OCI-LY3 (cell line): Measurements from ENCODE around the gene VTI1B.

Experiments used
- H2AFZ ChIP-seq: fragments of 200-600, 300-600 bp; shearing (Covaris generic); 2 replicates; pipeline ENCODE4 v1.6.0; 2014; ENCODE audit warnings: antibody characterized with exemption, low read depth, low read length
- H3K27ac ChIP-seq: fragments of 200-600, 300-600 bp; sonication (generic); 2 replicates; pipeline ENCODE4 v1.5.1; 2014; ENCODE audit warnings: mild to moderate bottlenecking, low read length, moderate library complexity, mixed read lengths
- H3K27me3 ChIP-seq: fragments of 200-600, 300-600 bp; sonication (generic); 2 replicates; pipeline ENCODE4 v1.6.1; 2014; ENCODE audit warnings: low read depth, low read length, mixed read lengths
- H3K36me3 ChIP-seq: fragments of 200-600, 300-600 bp; sonication (generic); replicated peaks from 2 replicates; pipeline ENCODE3; 2014; ENCODE audit warnings: low read depth, low read length, mixed read lengths
- H3K4me1 ChIP-seq: fragments of 300-600, 200-600 bp; sonication (generic); 2 replicates; pipeline ENCODE4 v1.6.1; 2014; ENCODE audit warnings: low read length, mixed read lengths
- H3K4me2 ChIP-seq: fragments of 200-600, 300-600 bp; sonication (generic); 2 replicates; pipeline ENCODE4 v1.6.1; 2014; ENCODE audit warnings: low read length, mixed read lengths
- H3K4me3 ChIP-seq: fragments of 300-600, 200-600 bp; sonication (generic); 2 replicates; pipeline ENCODE4 v1.5.1; 2014; ENCODE audit warnings: antibody characterized with exemption, mild to moderate bottlenecking, low read length, moderate library complexity
- H3K79me2 ChIP-seq: fragments of 300-600, 200-600 bp; shearing (Covaris generic); 2 replicates; pipeline ENCODE4 v1.6.1; 2014; ENCODE audit warnings: mild to moderate bottlenecking, low read length, mixed read lengths
- H3K9ac ChIP-seq: fragments of 300-600, 200-600 bp; shearing (Covaris generic); 2 replicates; pipeline ENCODE4 v1.6.0; 2014; ENCODE audit warnings: mild to moderate bottlenecking, low read length, moderate library complexity
- H3K9me3 ChIP-seq: fragments of 200-600, 300-600 bp; shearing (Covaris generic); 2 replicates; pipeline ENCODE4 v1.6.1; 2014; ENCODE audit warnings: low read length, mixed read lengths; ENCODE audit not compliant: insufficient read depth
- H4K20me1 ChIP-seq: fragments of 200-600, 300-600 bp; sonication (generic); 2 replicates; pipeline ENCODE4 v1.6.1; 2016; ENCODE audit warnings: low read length, mixed read lengths; ENCODE audit not compliant: insufficient read depth
- EZH2phosphoT487 ChIP-seq: fragments of 200-600 bp; shearing (Covaris generic); IDR thresholded peaks from 2 replicates; pipeline ENCODE4 v1.6.1; 2018; ENCODE audit warnings: antibody characterized with exemption, mixed run types, low read depth
- TF ChIP-seq, protein P1 (sequence below): fragments of 200-600, 300-600 bp; sonication (generic); IDR thresholded peaks from 2 replicates; pipeline ENCODE4 v1.5.1; 2014; ENCODE audit warnings: antibody characterized with exemption, low read length, low read depth

The VTI1B gene

DNA sequence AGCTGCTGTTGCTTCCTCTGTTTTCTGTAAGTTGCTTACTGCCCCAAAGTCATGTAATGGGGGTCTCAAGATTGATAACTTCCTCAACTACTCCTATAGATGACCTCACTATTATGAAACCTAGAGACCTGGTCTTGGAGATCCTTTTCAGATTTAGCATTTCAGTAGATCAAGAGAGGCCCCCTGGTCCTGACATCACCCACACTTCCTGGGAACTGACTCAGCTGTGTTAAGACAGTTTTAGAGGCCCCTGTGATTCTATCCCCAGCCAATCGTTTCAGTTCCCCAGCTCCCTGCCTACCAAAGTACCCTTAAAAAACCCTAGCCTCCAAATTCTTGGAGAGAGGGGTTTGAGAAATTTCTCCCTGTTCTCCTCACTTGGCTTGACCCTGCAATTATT lies 63.9 kb downstream of the VTI1B start:
- Histone ChIP-seq H3K9ac (no peak overlapping the region), H3K4me3 (no peak overlapping the region), H3K4me2 (no peak overlapping the region), H3K36me3 (no peaks in the 10 kb centered on the region), H3K9me3 (no peaks in the 10 kb centered on the region), H3K27me3 (no peaks in the 10 kb centered on the region), H3K79me2 (no peaks in the 10 kb centered on the region), H3K4me1 (no peaks in the 10 kb centered on the region), H3K27ac (no peak overlapping the region), H4K20me1 (no peaks in the 10 kb centered on the region), H2AFZ (no peak overlapping the region)
- TF ChIP-seq, protein P1, sequence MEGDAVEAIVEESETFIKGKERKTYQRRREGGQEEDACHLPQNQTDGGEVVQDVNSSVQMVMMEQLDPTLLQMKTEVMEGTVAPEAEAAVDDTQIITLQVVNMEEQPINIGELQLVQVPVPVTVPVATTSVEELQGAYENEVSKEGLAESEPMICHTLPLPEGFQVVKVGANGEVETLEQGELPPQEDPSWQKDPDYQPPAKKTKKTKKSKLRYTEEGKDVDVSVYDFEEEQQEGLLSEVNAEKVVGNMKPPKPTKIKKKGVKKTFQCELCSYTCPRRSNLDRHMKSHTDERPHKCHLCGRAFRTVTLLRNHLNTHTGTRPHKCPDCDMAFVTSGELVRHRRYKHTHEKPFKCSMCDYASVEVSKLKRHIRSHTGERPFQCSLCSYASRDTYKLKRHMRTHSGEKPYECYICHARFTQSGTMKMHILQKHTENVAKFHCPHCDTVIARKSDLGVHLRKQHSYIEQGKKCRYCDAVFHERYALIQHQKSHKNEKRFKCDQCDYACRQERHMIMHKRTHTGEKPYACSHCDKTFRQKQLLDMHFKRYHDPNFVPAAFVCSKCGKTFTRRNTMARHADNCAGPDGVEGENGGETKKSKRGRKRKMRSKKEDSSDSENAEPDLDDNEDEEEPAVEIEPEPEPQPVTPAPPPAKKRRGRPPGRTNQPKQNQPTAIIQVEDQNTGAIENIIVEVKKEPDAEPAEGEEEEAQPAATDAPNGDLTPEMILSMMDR = no peak
- no peak for TF ChIP-seq EZH2phosphoT487

DNA sequence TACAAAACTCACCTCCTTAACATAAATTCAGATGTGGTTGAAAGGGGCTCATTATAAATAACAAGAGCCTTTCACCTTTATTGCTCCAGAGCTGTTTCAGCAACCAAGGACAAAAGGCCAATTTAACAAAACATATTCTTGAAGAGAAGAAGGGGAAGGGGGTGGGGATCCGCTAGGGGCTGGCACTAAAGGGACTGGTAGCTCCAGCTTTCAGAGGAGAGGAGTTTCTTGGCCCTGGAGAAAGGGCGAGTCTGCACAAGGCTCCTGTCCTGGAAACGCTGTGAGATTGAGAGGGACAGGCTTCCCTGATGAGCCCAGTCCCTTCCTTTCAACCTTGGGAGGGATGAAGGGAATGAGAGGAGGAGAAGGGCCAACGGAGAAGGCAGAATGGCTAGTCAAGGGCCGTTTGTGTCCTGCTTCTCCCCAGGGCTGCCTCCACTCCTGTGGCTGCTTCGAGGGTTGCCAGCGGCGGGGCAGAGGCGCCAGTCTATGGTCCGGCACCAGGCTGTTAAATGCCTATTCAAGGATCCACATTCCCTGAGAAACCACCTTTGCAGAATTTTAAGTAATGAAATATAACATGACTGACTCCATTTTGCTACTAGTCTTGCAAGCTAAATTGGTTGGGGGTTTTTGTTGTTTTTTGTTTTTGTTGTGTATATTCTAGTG lies 64.7 kb downstream of the VTI1B start:
- H3K79me2 ChIP-seq = no peaks in the 10 kb centered on the region
- no peak overlapping the region for H3K9ac ChIP-seq
- no peak overlapping the region for H3K4me2 ChIP-seq
- no peak overlapping the region for H2AFZ ChIP-seq
- H3K27me3 ChIP-seq = no peaks in the 10 kb centered on the region
- no peak overlapping the region for H3K27ac ChIP-seq
- TF ChIP-seq, protein P1 = no peak
- no peak for TF ChIP-seq EZH2phosphoT487
- H3K4me3 ChIP-seq = no peak overlapping the region
- no peaks in the 10 kb centered on the region for H3K36me3 ChIP-seq
- no peaks in the 10 kb centered on the region for H4K20me1 ChIP-seq
- H3K4me1 ChIP-seq = no peaks in the 10 kb centered on the region
- H3K9me3 ChIP-seq = no peaks in the 10 kb centered on the region

DNA sequence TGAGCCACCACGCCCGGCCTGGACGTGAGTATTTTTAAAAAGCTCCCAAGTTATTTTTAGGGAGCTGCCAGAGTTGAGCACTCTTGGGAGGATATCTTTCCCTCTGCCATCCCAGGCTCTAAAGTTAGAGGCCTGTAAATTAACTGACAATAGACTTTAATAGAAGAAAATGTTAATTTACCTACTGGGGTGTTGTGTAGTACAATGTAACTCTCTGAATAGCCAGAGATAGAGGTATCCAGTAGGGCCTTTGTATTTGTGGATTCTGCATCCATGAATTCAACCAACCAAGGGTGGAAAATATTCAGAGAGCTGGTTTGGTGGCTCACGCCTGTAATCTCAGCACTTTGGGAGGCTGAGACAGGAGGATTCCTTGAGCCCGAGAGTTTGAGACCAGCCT lies 66.8 kb downstream of the VTI1B start:
- Histone ChIP-seq H3K9ac (no peak overlapping the region), H3K9me3 (no peaks in the 10 kb centered on the region), H4K20me1 (no peaks in the 10 kb centered on the region), H3K4me2 (no peak overlapping the region), H3K27ac (no peak overlapping the region), H3K27me3 (no peaks in the 10 kb centered on the region), H3K4me1 (peaks cover 3% of the 10 kb centered on the region; the same call in 1 of the 2 replicates), H3K79me2 (no peaks in the 10 kb centered on the region), H3K36me3 (no peaks in the 10 kb centered on the region), H3K4me3 (no peak overlapping the region), H2AFZ (no peak overlapping the region)
- TF ChIP-seq, protein P1 = no peak
- TF ChIP-seq EZH2phosphoT487 = no peak

DNA sequence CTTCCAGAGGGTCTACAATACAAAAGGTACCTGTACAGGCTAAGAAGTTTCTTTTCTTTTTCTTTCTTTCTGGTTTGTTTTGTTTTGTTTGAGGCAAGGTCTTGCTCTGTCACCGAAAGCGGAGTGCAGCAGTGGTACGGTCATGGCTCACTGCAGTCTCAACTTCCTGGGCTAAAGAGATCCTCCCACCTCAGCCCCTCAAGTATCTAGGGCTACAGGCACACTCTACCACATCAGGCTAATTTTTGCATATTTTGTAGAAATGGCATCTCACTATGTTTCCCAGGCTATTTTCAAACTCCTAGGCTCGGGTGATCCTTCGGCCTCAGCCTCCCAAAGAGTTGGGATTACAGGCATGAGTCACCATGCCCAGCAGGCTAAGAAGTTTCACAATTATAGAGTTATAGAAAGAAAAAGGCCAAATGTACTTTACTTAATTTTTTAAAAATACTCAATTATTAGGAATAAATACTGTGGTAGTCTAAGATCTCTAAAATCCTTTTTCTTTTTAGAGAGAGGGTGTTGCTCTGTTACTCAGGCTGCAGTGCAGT lies 71.4 kb downstream of the VTI1B start:
- no peak overlapping the region for H2AFZ ChIP-seq
- no peak for TF ChIP-seq EZH2phosphoT487
- TF ChIP-seq, protein P1 = no peak
- peaks cover 22% of the 10 kb centered on the region for H3K4me1 ChIP-seq
- H3K4me2 ChIP-seq = peak overlapping the region; percentile 10
- H3K9me3 ChIP-seq = no peaks in the 10 kb centered on the region
- H3K36me3 ChIP-seq = no peaks in the 10 kb centered on the region
- no peaks in the 10 kb centered on the region for H4K20me1 ChIP-seq
- no peak overlapping the region for H3K9ac ChIP-seq
- peaks cover 13% of the 10 kb centered on the region for H3K79me2 ChIP-seq
- no peak overlapping the region for H3K4me3 ChIP-seq
- no peak overlapping the region for H3K27ac ChIP-seq
- H3K27me3 ChIP-seq = no peaks in the 10 kb centered on the region
